HG02970 (cell line): Measurements from ENCODE around the gene DBF4.
"Not testable (repeated sequence)": the region's sequence is repeated elsewhere in the genome, so short reads cannot be mapped to it uniquely, and the experiment has no call there.

Source experiments
- ATAC-seq: cut with Tn5 transposase; IDR thresholded peaks from one replicate; pipeline ENCODE4 v1.9.1; 2021; ENCODE audit warnings: mild to moderate bottlenecking, moderate library complexity, moderate number of reproducible peaks; ENCODE audit not compliant: unreplicated experiment, low FRiP score

DBF4 gene

DNA sequence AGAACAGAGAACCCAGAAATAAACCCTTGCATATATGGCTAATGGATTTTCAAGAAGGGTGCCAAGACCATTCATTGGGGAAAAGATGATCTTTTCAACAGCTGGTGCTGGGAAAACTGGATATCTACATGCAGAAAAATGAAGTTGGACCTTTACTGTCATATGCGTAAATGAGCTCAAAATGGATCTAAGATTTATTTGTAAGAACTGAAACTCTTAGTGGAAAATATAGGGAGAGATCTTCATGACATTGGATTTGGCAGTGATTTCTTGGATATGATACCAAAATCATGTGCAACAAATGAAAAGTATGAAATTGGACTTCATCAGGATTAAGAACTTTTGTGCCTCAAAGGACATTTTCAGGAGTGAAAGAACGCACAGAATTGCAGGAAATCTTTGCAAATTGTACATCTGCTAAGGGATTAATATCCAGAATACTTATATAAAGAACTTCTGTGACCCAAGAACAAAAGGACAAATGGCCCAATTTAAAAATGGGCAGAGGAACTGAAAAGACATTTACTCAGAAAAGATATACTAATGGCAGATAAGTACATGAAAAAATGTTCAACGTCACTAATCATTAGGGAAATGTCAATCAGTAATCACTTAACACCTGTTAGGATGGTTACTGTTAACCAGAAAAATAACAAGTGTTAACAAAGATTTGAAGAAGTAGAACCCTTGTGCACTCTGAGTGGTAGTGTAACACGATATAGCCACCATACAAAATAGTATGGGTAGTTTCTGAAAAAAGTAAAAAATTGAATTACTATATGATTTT lies 6.1 kb downstream of the DBF4 start:
- no peak for ATAC-seq

DNA sequence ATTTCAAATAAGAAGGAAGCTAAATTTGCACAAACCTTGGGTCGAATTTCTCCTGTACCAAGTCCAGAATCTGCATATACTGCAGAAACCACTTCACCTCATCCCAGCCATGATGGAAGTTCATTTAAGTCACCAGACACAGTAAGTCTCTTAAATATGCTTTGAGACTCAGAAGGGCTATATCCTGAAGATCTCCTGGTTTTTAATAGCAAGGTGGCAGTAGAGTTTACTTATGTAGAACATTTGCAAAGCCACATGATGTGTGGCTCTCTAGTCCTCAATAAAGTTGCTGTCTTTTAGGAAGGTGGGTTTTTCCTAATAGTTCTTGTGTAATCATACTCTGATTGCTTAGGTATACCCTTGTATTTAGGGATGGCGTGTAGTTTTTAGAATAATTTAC lies 8.7 kb downstream of the DBF4 start:
- no peak for ATAC-seq

DNA sequence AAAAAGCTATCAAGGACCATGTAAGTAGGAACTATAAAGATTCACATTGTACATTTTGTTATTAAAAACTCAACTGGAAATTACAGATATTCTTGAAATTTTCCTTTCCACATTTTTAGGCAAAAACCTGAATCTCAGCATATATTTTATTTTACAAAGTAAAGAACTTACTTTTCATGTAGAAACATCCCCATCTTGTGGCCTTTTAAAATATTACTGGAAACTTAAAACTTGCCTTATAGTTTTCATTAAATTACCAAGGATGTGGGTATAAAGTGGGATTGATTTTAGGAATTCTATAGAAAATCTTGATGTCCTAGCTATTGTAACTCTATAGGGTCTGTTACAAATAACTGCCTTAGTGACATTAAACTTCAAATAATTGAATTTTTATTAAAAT lies 10.6 kb downstream of the DBF4 start:
- no peak for ATAC-seq

DNA sequence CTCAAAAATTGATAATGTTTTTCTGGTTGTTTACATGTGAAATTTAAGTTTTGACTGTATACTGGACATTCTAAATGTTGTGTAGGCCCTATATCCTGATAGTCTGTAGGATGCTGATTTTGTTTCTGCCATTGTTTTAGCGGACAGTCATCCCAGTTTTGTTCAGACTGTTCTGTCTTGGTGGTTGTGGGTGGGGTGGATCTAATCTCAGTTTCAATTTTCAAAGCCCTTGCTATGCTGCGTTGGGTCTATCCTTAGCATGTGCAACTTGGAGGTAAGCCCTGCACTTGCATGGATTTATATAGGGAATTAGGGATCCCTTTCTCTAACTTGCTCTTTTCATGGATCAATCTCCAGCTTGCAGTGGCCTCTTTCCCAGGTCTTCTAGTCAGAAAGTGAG lies 19.1 kb downstream of the DBF4 start:
- ATAC-seq, result no peak

DNA sequence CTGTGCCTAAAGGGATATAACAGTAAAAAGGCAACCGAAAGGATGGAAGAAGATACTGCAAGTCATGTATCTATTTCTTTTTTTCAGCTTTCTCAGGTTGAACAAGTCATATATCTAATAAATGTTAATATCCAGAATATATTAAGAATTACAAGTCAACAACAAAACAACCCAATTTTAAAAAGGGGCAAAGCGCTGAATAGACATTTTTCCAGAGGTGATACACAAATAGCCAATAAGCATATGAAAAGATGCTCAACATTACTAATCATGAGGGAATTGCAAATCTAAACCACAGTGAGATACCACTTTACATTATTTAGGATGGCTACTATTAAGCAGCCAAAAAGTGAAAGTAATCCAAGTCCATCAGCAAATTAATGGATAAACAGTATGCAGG lies 23.0 kb downstream of the DBF4 start:
- ATAC-seq, result no peak

DNA sequence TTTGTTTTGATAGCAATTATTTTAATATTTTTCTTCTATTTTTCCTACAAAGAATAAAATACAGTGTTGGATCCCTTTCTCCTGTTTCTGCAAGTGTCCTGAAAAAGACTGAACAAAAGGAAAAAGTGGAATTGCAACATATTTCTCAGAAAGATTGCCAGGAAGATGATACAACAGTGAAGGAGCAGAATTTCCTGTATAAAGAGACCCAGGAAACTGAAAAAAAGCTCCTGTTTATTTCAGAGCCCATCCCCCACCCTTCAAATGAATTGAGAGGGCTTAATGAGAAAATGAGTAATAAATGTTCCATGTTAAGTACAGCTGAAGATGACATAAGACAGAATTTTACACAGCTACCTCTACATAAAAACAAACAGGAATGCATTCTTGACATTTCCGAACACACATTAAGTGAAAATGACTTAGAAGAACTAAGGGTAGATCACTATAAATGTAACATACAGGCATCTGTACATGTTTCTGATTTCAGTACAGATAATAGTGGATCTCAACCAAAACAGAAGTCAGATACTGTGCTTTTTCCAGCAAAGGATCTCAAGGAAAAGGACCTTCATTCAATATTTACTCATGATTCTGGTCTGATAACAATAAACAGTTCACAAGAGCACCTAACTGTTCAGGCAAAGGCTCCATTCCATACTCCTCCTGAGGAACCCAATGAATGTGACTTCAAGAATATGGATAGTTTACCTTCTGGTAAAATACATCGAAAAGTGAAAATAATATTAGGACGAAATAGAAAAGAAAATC lies 31.0 kb downstream of the DBF4 start:
- ATAC-seq, result not testable (repeated sequence)

DNA sequence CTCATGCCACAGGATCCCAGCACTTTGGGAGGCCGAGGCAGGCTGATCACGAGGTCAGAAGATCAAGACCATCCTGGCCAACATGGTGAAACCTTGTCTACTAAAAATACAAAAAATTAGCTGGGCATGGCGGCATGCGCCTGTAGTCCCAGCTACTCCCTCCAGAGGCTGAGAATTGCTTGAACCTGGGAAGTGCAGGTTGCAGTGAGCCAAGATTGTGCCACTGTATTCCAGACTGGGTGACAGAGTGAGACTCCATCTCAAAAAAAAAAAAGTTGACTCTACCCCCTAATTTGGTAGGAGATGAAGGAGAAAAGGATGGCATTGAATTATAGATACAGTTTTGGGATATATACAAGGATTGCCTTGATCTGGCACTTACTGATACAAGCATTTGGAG lies 32.5 kb downstream of the DBF4 start:
- ATAC-seq, result not testable (repeated sequence)

DNA sequence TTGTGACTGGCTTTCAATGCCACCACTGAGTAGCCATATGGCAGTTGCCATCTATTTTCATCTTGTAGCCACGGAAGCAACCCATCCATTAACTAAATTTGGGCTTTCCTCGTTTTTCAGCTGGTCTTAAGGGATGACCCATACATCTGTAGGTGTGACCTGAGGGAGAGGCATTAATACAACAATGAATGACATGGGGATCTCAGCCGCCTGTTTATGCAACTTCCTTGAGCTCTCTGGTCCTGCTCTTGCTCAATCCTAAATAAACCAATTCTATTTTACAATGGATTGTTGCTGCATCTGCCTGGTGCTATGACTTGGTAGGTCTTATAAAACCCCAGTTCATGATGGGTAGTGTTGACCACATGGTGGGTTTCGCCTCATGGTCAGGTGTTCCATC lies 35.8 kb downstream of the DBF4 start:
- no peak for ATAC-seq

DNA sequence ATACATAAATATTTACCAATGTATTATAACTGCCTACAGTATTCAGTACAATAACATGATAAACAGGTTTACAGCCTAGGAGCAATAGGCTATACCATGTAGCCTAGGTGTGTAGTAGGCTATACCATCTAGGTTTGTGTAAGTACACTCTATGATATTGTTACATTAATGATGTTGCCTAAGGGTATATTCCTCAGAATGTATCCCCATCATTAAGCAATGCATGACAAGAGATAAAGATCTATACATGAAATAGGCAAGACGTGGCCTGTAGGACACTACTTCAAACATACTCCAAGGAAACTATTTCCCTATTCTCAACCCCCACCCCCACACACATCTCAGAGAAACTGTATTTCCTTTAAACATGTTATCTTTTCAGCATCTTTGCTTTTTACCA lies 42.4 kb downstream of the DBF4 start:
- ATAC-seq, result no peak

DNA sequence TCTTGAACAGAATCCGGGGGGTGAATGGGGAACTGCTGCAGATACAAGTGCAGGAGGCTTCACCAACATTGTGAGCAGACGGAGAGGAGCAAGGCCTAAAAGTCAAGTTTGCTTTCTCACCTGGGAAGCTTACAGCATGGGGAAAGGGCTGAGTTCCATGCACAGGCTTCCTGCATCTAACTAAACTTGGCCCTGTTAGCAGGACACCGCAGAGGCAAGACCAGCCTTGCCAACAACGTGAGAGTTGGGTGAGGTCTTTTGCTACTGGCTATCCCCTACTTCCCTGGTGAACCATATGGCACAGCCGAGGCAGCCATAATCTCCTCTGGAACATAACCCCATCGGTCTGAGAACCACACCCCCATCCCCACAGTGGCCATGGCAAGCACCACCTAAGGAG lies 43.6 kb downstream of the DBF4 start:
- ATAC-seq, result no peak

DNA sequence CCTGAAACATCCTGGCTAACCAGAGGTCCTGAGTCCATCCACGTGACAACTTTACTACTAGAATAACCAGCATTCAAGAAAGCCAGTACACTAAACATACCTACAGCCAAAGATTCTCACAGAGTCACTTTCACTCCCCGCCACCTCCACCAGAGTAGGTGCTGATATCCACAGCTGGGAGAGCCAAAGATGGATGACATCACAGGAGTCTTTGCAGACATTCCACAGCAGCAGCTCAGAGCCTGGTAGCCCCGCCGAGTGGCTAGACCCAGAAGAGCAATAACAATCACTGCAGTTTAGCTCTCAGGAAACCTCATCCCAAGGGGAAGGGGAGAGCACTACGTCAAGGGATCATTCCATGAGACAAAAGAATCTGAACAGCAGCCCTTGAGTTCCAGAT lies 44.3 kb downstream of the DBF4 start:
- no peak for ATAC-seq

DNA sequence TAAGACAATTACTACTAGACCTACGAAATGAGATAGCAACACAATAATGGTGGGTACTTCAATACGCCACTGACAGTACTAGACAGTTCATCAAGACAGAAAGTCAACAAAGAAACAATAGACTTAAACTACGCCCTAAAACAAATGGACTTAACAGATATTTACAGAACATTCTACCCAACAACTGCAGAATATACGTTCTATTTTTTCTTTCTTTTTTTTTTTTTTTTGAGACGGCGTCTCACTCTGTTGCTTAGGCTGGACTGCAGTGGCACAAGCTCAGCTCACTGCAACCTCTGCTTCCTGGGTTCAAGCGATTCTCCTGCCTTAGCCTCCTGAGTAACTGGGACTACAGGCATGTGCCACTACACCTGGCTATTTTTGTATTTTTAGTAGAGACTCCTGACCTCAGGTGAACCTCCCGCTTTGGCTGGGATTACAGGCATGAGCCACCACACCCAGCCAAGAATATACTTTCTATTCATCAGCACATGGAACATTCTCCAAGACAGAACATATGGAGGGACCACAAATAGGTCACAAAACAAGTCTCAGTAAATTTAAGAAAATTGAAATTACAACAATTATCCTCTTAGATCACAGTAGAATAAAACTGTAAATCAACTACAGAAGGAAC lies 46.6 kb downstream of the DBF4 start:
- ATAC-seq, result not testable (repeated sequence)

DNA sequence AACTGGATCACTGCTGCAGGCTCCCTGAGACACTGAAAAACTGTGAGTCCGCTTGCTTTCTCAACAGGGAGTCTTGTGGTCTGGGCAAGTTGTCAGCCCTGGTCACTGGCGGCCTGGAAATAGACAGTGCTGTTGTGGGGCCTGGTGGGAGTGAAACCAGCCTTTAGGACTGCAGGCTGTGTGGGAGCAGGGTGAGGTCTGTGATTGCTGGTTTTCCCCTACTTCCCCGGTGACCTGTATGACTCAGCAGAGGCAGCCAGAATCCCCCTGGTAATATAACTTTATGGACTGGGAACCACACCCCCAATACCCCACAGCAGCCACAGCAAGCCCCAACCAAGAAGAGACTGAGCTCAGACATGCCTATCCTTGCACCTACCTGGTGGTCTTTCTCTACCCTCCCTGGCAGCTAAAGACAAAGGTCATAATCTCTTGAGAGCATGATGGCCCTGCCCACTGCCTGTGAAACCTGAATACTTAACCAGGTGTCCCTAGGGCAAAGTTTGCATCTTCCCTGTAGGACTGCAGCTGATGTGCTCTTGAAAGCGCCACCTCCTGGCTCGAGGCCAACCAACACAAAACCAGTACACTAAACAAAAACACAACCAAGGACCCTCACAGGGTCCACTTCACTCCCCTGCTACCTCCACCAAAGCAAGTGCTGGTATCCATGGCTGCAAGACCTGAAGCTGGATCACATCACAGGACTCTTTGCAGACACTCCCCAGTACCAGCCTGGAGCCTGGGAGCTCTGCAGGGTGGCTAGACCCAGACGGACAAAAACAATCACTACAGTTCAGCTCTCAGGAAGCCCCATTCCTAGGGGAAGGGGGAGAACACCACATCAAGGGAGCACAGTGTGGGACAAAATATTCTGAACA lies 50.5 kb downstream of the DBF4 start:
- ATAC-seq, result peak; percentile 99

DNA sequence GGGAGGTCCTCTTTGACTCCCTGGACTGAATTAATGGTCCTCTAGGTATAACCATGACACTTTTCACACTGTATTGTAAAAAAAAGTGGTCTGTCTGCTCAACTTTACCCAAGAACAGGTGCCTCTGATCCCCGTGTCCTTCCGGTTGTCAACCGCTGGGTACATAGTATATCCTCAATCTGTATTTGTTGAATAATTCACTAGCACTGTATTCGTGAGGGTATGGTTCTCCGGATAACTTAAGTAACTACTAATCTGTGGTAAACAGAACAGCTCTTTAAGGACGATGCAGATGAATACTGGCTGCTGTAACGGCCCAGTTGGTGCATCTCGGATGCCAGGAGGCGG lies 57.3 kb downstream of the DBF4 start:
- ATAC-seq, result no peak

DNA sequence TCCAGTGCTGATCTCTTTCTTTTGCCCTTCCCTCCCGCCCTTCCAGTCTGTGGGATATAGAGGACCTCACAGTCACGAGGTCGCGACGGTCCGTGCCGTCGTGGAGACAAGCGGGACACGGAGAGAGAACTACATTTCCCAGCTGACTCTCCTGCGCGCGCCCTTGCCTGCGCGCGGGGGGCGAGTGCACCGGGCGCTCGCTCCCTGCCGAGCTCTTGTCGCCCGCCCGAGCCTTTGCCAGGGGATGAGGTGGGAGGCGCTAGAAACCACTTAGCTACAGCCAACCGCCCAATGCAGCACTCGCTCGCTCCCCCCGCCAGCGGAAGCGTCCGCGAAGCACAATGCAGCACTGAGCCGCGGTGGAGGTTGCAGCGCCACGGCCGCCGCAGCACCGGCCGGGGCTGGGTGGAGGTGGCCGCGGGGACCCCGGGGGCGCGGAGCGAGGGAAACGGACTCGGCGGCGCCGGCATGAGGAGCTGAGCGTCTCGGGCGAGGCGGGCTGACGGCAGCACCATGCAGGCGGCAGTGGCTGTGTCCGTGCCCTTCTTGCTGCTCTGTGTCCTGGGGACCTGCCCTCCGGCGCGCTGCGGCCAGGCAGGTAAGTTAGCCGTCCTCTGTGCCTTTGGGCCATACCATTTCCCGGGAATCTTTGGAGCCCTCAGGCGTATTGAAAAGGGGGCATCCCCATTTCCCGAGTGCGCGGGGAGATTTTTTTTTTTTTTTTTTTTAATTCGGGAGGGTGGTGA lies 57.8 kb downstream of the DBF4 start, which contains the start of gene ADAM22:
TSS of gene ADAM22 (plus strand) at position 299 of the 746 bp plus-strand sequence. CDS start at position 514, 215 bp downstream.
- ATAC-seq, result peak; percentile 98

DNA sequence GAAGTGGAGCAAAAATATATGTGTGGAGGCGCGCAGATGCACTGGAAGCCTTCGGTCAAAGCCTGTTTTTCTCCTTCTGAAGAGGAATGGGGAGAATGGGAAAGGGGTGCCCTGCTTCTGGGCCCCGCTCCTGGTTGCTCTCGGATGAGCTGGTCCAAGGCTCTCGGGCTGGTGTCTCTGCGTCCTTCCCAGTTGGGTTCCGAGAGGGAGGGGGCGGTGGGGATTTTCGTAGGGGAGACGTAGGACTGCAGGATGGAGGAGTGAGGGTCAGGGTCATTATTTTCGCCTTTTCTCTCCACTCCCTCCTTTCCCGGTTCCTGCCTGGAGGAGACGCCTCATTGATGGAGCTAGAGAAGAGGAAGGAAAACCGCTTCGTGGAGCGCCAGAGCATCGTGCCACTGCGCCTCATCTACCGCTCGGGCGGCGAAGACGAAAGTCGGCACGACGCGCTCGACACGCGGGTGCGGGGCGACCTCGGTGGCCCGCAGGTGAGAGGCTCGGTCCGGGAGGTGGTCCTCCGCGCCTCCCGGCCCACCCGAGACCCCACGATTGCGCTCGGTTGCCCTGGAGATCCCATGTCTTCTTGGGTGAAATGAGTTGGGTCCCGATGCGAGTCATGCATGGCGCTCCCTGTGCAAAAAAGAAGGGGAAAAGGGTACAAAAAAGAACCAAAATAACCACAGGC lies 58.5 kb downstream of the DBF4 start:
- ATAC-seq, result no peak

DNA sequence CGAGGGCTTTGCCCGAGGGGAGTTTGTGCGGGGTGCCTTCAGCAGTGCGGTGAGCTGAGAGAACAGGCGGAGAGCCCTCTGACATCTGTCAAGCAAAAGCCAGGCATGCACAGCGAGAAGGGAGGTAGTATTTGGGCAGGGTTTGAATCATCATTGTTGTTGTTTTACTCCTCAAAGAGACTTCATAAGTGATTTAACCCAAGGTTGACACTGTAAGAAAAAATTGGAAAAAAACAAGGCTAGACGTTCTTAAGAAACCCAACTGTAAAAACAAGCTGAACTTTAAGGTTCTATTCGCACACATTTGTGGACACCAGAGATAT lies 59.1 kb downstream of the DBF4 start:
- no peak for ATAC-seq

DNA sequence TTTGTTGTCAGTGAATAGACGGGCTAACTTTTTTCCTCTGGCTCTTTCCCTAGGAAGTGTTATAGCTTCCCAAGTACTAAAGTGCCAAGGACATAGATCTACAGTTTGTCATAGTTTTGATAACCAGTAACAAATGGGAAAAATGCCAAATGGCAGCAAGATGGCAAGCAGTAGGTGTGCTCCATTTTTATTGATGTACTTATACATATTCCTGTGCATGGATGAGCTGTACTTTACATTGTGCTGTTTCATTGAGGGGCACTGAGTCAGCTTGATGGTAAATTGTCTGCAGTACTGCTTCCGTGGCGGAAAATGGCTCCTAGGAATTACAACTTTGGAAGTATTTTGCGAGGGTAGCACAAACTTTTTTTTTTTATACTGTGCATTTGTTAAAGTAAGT lies 64.8 kb downstream of the DBF4 start:
- no peak for ATAC-seq

DNA sequence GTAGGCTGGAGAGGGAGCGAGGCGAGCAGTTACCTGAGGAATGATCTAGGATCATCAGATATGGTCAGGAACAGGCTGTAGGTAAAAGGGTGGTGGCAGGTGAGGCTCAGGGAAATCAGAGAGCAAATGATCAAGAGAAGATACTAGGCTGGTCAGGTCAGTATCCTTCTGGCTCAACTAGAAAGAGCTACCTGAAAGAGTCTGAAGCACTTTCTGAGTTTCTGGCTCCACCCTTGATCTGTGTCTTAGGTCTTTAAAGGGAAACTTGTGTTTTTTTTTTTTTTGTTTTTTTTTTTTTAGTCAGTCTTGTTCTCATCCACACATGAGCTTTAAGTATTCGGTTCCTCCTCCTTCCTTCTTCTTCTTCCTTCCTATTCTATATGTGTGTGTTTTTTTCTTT lies 68.3 kb downstream of the DBF4 start:
- ATAC-seq, result no peak
